SW480 (cell line): ENCODE data around the gene APOBEC3B.
"Not testable (repeated sequence)": the region's sequence is repeated elsewhere in the genome, so short reads cannot be mapped to it uniquely, and the experiment has no call there.

Source experiments
- DNase-seq: peaks from one replicate; pipeline ENCODE4 v3.0.0-alpha.2; 2016; ENCODE audit warnings: low spot score

Gene APOBEC3B

GRCh38 chr22:38967451-38968450, 14.4 kb upstream of the APOBEC3B start:
- DNase-seq, result peak; percentile 26

- DNase-seq, result no peak
Observed at GRCh38 chr22:38968801-38969200, 13.3 kb upstream of the APOBEC3B start.

GRCh38 chr22:38970551-38970950, 11.6 kb upstream of the APOBEC3B start:
- DNase-seq, result no peak

- no peak for DNase-seq
Observed at GRCh38 chr22:38971202-38971601, 10.9 kb upstream of the APOBEC3B start.

- no peak for DNase-seq
Observed at GRCh38 chr22:38971791-38972190, 10.4 kb upstream of the APOBEC3B start.

- DNase-seq, result no peak
Observed at GRCh38 chr22:38972558-38972957, 9.6 kb upstream of the APOBEC3B start.

GRCh38 chr22:38973289-38974169, 8.6 kb upstream of the APOBEC3B start:
- DNase-seq, result peak; percentile 13

- no peak for DNase-seq
Observed at GRCh38 chr22:38974170-38974825, 7.8 kb upstream of the APOBEC3B start.

- DNase-seq, result no peak
Observed at GRCh38 chr22:38974826-38975175, 7.3 kb upstream of the APOBEC3B start.

GRCh38 chr22:38977289-38977688, 4.9 kb upstream of the APOBEC3B start:
- DNase-seq, result not testable (repeated sequence)

GRCh38 chr22:38980587-38980986, 1.6 kb upstream of the APOBEC3B start:
- not testable (repeated sequence) for DNase-seq

GRCh38 chr22:38981005-38981991, 849 bp upstream of the APOBEC3B start:
- DNase-seq, result peak; percentile 90

- DNase-seq, result peak; percentile 37
Observed at GRCh38 chr22:38984224-38984623, 2.1 kb downstream of the APOBEC3B start.

- DNase-seq, result peak; percentile 97
Observed at GRCh38 chr22:38984784-38985757, 2.9 kb downstream of the APOBEC3B start.

- DNase-seq, result no peak
Observed at GRCh38 chr22:38986629-38987028, 4.5 kb downstream of the APOBEC3B start.

- no peak for DNase-seq
Observed at GRCh38 chr22:38987171-38987895, 5.2 kb downstream of the APOBEC3B start.

- DNase-seq, result peak; percentile 16
Observed at GRCh38 chr22:38989466-38989865, 7.3 kb downstream of the APOBEC3B start.

GRCh38 chr22:38992871-38993371, 10.8 kb downstream of the APOBEC3B start:
- DNase-seq, result peak; percentile 53

GRCh38 chr22:38996105-38996504, 14.0 kb downstream of the APOBEC3B start:
- DNase-seq, result no peak
